Measurements from ENCODE around the gene PPM1B.
"Not testable (repeated sequence)": the region's sequence is repeated elsewhere in the genome, so short reads cannot be mapped to it uniquely, and the experiment has no call there.

PPM1B gene

DNA sequence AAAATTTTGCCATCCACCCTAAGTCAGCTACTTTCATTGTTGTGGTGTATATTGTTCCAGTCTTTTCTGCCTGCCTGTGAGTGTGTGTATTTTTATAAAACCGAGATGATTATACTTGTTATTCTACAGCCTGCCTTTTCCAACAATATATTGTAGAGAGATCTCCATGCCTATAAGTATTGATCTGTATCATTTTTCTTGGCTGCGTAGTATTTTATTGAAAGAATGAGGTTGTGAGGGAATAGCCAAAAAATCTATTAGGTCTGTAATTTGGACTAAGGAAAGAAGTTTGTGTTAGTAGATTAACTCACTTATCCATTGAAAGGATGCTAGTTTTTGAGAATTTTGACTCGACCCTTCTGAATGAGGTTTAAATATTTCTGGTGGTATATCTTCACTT is 34.9 kb downstream of the PPM1B start:
- DNase-seq, result no peak

DNA sequence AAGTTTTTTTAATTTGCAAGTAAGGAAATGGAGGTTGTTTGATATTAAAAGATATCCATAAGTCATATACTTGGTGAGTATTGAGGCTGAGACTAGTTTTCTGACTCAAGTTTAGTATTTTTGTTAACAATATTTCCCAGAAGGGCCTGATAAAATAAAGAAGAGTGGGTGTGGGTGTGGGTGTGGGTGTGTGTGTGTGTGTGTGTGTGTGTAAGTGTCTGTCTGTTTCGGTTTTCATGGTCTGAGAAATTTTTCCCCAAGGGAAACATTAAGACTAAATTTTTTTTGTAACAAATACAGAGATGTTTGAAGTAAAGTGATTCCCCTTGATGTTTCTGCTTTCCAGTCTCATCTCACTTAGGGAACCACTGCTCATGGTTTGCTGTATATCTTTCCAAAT is 36.5 kb downstream of the PPM1B start:
- DNase-seq, result peak; percentile 29

DNA sequence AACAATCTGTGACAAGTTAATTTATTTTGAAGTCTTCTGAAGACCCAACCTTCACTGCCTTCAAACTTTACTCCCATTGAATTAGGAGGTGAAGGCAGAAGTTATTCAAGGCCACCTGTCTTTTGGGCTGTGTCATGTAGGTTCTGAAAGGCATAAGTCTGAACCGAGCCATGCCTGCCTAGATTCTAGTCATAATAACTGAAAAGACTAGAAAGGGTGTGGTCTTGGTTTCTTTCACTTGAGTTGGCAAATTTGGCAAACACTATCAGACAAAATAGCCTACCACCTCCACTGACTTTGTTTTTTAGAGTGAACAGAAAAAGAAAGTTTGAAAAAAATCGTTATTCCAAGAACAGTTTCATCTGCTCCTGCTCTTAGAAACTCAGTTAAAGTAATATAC is 38.4 kb downstream of the PPM1B start:
- DNase-seq, result no peak

GRCh38 chr2:44207648-44208047 is 39.0 kb downstream of the PPM1B start:
- DNase-seq, result not testable (repeated sequence)

GRCh38 chr2:44210362-44210761 is 41.7 kb downstream of the PPM1B start:
- no peak for DNase-seq

DNA sequence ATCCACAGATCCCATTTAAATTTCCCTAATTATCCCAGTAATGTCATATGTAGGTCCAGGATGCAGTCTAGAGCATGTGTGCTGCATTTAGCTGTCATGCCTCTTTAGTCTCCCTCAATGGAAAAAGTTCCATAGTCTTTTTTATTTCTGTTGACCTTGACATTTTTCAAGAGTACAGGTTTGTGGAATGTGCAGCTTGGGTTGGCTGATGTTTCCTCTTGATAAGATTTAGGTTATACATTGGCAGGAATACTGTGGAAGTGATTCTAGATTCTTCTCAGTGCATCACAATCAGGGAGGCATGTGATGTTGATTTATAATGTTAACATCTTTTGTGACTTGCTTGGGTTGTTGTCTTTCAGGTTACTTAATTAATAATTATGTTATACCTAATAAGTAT is 42.5 kb downstream of the PPM1B start:
- DNase-seq, result no peak

DNA sequence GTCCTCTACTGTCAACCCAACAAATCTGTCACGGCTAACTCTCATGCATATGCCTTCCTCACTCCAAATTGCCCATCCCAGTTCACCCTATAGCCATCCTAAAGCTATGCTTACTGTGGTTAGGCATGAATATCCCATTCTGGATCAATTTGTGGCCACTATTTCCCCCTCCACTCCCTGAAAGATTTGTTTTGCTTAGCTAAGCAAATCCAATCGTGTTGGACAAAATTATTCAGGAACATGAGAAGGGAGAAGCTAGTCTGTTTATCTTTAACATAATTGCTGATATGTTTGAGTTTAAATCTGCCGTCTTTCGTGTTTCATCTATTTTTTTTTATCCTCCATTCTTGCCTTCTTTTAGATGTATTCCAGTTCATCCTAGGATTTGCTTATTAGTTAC is 43.6 kb downstream of the PPM1B start:
- no peak for DNase-seq

- no peak for DNase-seq
Measured at GRCh38 chr2:44215827-44216226, 47.2 kb downstream of the PPM1B start.

DNA sequence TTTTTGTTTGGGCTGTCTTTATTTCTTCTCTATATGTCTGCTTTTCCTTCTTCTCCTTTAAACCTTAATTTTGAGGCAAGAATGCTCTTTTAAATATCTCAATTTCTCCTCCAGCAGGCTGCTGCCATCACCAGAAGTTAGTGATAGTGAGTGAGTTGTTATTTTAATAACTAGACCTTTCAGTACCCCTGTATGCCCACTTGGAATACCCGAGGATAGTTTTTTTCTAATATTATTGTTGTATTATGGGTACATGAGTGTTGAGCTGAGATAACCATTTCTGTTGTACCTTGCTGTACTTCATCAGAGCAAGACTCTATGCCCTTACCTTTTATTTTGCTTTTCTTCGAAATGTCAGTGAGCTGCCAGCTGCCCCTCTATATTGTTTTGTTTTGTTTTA is 50.1 kb downstream of the PPM1B start:
- no peak for DNase-seq

- DNase-seq, result no peak
Measured at GRCh38 chr2:44226753-44227152, 58.1 kb downstream of the PPM1B start.

- DNase-seq, result no peak
Measured at GRCh38 chr2:44230378-44230777, 61.7 kb downstream of the PPM1B start.

DNA sequence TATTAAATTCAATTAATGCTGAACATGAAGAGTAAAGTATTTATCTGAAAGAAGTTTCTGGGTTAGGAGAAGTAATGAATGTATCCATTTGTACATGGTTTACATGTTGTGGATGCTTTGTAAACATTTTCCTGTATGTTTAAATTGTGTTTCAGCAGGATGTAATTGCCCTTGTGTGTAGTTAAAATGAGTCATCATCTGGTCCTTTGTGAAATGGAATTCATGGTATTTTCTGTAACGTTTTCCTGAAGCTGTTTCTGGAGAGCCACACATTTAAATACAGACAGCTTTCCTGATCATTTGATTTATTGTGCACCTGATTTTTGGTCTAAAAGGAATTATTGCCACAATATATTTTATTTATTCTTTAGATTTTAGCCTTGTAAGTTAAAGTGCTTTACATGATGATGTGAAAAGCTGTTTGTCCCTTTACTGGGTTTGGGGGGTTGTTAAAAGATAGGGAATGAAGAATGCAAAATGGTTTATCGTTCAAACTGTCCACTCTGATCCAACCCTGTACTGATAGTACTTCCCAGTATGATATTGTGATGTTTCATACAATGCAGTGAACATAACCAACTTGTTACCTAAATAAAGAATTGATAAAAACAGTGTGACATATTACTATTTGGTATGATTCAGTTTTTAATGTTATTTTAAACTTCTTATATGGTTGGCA is 64.9 kb downstream of the PPM1B start:
- DNase-seq, result no peak

DNA sequence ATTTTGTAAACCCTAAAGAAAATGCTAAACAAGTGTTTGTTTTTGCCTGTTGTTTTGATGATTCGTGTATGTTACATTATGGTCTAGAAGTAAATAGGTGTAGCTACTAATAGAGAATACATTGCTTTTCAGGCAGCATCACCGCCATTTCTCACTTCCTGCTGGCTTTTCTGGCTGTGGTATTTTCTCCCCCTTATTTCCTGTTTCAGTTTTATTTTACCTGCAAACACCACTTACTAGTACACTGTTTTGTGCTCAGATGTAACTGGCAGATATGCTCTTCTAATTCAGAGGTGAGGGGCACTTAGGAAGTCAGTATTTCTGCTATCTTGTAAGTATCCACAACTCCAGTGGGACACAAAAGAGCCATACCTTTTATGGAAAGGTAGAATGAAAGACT is 68.5 kb downstream of the PPM1B start:
- peak; percentile 20 for DNase-seq

DNA sequence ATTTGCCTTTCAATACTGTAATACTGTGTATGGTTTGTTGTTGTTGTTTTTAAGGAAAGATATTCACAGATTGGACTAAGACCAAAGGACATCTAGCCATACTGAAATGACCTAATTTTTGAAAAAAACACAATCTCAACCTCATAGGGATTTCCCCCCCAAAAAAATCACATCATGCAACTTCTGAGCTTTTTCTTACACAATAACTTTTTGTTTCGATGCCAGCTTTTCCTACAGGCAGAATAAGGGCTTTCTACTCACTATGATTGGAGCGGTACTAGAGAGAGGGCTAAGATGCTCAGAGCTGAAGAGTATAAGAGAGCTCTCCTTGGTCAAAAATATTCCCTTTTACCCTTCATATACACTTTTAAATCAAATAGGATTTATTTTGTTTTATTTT is 74.2 kb downstream of the PPM1B start:
- no peak for DNase-seq

GRCh38 chr2:44244135-44244871 is 75.6 kb downstream of the PPM1B start:
- peak; percentile 51 for DNase-seq

DNA sequence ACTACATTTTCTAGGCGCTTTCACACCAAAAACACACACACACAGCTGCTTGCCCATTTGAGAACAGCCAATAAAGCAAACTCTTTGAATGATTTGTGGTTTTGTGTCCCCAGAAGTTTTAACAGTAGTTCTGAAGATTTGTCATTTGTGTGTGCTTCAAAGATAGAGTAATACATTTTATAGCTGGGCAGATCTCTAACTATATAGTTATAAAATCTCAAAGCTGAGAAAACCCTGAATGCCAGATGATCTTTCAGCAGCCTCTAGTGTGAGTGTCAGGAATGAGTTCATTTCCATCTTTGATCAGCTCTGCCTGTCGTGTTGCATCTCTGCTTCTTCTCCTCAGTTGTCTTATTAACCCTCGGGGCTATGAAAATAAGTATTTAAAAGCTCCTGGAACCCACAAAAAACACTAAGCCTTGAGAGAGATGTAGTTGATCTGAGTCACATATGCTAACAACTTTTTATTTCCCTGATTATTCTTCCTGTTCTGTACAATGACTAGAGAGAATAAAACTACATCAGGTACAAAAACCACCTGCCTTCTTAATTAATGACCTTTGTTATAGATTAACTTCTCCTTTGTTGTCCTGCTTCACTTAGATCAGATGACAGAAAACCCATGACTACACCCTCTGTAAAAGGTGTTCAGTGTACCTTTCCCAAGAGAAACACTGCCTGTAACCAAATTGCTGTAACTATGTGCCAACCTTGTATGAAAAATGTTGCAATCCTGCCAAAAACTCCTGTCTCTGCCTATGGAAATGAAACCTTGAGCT is 76.6 kb downstream of the PPM1B start:
- DNase-seq, result no peak

DNA sequence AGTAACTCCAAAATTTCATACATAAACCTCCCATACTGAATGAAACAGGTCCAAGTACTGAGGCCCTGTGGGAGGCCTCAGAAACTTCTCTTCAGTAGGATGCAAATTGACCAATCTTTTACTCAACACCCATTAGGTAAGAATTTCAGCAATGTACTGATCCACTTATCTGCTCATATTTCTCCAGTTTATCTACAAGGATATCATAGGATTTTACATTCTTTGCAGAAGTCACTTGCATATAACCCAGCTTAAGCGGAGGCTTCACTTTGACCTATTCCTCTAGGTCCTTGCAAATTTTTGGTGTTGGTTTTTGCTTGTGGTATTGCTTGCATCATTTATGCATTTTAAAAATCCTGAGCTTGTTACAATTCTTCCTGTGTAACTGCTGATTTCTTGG is 77.8 kb downstream of the PPM1B start:
- no peak for DNase-seq

DNA sequence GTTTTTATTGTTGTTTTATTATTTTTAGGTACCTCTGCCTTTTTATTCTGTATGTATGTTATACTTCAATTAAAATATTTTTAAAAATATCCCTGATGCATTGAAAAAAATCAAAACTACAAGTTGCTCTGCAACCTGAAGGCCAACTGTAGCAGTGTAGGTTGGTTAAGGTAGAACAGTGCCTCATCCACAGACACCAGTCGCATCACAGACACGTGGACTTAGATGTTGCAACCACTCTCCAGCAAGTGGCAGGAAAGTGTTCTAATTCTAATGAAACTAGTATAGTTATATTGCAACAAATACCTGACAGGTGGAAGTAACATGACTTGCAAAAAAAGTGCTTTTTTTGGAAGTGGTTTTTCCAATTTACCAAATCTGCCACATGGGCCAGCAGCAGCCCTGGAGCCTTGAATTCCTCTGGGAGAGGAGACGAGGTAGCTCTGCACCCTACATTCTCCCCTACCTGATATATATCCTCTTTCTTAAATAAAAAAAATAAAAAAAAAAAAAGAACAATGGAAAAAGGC is 78.2 kb downstream of the PPM1B start:
- no peak for DNase-seq

- DNase-seq, result no peak
Measured at GRCh38 chr2:44247924-44248323, 79.2 kb downstream of the PPM1B start.

- not testable (repeated sequence) for DNase-seq
Measured at GRCh38 chr2:44249269-44249668, 80.6 kb downstream of the PPM1B start.

DNA sequence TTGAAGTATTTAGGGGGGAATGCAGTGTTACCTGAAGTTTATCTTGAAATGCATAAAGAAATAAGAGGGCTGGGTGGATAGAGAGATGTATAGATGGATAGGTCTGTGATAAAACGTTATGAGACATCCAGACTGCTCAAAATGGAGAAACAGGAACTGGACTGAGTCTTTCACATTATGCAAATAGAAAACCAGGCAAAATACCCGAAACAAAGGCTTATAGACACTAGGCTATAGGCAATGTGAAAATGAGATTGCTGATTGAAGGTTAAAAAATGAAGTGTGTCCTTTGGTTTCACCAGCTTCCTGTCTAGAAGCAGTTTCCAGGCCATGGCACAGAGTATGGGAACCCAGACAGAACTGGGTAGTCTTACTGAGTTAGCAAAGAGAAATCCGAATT is 81.7 kb downstream of the PPM1B start:
- no peak for DNase-seq

- DNase-seq, result no peak
Measured at GRCh38 chr2:44254023-44254422, 85.3 kb downstream of the PPM1B start.

DNA sequence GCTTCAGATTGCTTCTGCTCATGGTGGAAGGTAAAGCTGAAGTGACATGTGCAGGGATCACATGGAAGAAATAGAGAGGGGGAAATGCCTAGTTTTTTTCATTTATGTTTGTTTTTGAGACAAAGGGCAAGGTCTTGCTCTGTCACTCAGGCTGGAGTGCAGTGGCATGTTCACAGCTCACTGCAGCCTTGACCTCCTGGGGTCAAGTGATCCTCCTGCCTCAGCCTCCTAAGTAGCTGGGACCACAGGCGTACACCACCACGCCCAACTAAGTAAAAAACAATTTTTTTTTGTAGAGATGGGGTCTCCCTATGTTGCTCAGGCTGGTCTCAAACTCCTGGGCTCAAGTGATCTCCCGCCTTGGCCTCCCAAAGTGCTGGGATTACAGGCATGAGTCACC is 87.0 kb downstream of the PPM1B start:
- DNase-seq, result not testable (repeated sequence)

- not testable (repeated sequence) for DNase-seq
Measured at GRCh38 chr2:44257802-44258201, 89.1 kb downstream of the PPM1B start.
